Measurements from ENCODE around the gene B3GAT1.

B3GAT1 gene

DNA sequence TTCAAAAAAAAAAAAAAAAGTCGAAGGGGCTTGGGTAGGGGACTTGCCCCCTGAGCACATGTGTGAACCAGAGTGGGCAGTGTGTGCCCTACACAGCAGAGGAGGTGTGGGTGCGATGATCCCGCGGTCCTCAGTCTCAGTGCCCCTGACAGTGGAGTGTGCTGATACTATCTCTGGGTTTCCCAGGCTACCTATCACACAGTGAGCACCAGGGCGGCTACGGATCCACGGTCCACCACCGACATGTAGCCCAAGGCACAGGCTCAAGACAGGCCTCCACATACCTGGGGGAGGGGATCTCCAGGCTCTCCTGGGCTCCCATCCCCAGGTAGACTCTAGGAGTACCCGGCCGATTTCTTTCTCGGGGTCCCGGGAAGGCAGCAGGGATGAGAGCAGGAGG, 9.1 kb downstream of the B3GAT1 start:
- Histone ChIP-seq H3K9me3 (no peaks in the 10 kb centered on the region), H3K4me3 (ENCODE audit: low read depth, low read length) (no peak overlapping the region), H3K4me1 (no peaks in the 10 kb centered on the region), H3K27me3 (0 out of 2 replicates have a peak, but pooled peaks cover 4% of the 10 kb centered on the region), H3K36me3 (no peaks in the 10 kb centered on the region)
- no peak for DNase-seq
- TF ChIP-seq, protein P1, sequence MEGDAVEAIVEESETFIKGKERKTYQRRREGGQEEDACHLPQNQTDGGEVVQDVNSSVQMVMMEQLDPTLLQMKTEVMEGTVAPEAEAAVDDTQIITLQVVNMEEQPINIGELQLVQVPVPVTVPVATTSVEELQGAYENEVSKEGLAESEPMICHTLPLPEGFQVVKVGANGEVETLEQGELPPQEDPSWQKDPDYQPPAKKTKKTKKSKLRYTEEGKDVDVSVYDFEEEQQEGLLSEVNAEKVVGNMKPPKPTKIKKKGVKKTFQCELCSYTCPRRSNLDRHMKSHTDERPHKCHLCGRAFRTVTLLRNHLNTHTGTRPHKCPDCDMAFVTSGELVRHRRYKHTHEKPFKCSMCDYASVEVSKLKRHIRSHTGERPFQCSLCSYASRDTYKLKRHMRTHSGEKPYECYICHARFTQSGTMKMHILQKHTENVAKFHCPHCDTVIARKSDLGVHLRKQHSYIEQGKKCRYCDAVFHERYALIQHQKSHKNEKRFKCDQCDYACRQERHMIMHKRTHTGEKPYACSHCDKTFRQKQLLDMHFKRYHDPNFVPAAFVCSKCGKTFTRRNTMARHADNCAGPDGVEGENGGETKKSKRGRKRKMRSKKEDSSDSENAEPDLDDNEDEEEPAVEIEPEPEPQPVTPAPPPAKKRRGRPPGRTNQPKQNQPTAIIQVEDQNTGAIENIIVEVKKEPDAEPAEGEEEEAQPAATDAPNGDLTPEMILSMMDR (IDR thresholded peaks at IDR 0.05; ENCODE audit: low read depth, low read length): no peak

DNA sequence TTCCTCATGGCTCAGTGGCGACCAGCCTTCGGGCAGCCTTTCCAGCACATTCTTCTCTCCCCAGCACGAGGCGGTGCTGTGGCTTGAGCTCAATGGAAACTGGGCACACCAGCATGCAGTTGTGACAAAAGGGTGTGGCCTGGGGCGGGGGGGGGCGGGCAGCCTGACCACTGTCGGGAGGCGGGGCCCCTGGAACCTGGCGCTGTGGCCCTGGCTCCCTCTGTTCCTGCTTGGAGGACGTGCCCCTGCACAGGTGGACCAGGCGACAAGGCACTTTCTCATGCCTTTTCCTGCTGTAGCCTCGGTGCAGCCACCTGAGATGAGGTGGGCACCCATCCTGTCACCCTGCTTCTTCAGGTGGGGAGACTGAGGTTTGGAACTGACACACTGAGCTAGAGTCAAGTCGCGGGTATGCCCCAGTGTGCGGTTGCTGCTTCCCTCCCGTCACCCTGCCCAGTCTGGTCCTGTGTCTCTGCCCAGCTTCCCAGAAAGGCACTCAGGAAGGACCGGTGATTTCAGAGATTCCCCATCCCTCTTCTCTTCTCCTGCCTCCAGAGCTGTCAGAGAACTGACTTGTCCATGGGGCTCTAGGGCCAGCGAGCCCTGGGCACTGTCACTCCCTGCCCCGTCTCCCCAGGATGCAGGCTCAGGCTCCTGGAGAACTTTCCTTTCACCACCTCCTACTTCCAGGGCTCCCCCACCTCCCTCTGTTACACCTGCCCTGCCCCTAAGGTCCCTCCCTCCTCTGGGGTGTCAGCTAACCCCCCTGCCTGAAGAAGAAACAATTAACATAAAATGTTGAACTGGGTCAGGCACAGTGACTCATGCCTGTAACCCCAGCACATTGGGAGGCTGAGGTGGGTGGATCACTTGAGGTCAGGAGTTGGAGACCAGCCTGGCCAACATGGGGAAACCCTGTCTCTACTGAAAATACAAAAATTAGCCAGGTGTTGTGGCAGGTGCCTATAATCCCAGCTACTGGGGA, 9.9 kb downstream of the B3GAT1 start:
- 0 out of 2 replicates have a peak, but pooled peaks cover under 1% of the 10 kb centered on the region for H3K27me3 ChIP-seq
- DNase-seq: no peak

DNA sequence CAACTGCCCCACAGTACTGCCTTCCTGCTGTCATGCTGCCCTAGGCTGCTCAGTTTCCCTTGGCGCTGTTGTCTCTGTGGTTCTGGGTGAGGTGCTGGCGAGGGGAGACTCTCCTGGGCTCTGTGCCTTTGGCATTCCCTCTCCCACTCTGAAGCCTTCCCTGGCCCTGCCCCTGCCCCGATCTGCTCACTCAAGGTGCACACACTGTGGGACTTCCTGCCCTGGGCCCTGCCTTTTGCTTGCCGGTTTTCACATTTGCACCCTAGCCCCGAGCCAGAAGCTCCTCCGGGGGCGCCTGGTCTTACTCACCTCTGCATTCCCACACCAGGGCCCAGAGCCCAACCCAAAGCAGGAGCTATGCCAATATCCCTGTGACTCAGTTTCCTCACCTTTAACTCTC, 12.0 kb downstream of the B3GAT1 start:
- Histone ChIP-seq H3K36me3 (no peaks in the 10 kb centered on the region), H3K4me1 (no peaks in the 10 kb centered on the region), H3K9me3 (no peaks in the 10 kb centered on the region), H3K27me3 (no peaks in the 10 kb centered on the region), H3K4me3 (ENCODE audit: low read depth, low read length) (no peak overlapping the region)
- TF ChIP-seq, protein P1 (IDR thresholded peaks at IDR 0.05; ENCODE audit: low read depth, low read length): no peak
- DNase-seq: no peak

More for the DNA sequence above, 9.9 kb downstream of the B3GAT1 start:
- Histone ChIP-seq H3K4me1 (no peaks in the 10 kb centered on the region), H3K36me3 (no peaks in the 10 kb centered on the region), H3K4me3 (ENCODE audit: low read depth, low read length) (no peak overlapping the region), H3K9me3 (no peaks in the 10 kb centered on the region)
- TF ChIP-seq, protein P1 (IDR thresholded peaks at IDR 0.05; ENCODE audit: low read depth, low read length): no peak

DNA sequence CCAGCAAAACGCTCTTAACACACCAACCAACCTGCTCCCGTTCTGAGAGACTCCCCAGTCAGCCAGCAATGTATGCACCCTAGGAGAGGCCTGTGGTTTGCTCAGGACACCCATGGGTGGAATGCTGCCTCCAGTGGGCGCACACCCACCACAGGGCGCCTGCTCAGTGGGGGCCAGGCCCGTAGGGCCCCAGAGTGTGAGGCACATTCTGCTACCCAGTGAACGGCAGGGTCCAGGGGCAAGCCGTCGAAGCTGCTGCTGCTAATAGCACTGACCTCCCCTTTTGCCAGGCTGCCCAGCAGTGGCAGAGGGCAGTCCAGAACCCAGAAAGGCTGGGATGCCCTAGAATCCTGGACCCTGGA, 12.8 kb downstream of the B3GAT1 start:
- no peak overlapping the region for H3K4me3 ChIP-seq (ENCODE audit: low read depth, low read length)
- DNase-seq: no peak
- no peaks in the 10 kb centered on the region for H3K36me3 ChIP-seq
- H3K27me3 ChIP-seq: no peaks in the 10 kb centered on the region
- TF ChIP-seq, protein P1 (IDR thresholded peaks at IDR 0.05; ENCODE audit: low read depth, low read length): no peak
- H3K9me3 ChIP-seq: no peaks in the 10 kb centered on the region
- H3K4me1 ChIP-seq: no peaks in the 10 kb centered on the region

- no peaks in the 10 kb centered on the region for H3K9me3 ChIP-seq
- no peaks in the 10 kb centered on the region; the same call in 1 of the 2 replicates for H3K4me1 ChIP-seq
These were observed 13.3 kb downstream of the B3GAT1 start for GRCh38 chr11:134398644-134399292.

More at GRCh38 chr11:134398644-134399292, 13.3 kb downstream of the B3GAT1 start:
- H3K4me3 ChIP-seq (ENCODE audit: low read depth, low read length): no peak overlapping the region
- H3K36me3 ChIP-seq: no peaks in the 10 kb centered on the region
- TF ChIP-seq, protein P1 (IDR thresholded peaks at IDR 0.05; ENCODE audit: low read depth, low read length): no peak
- no peak for DNase-seq
- H3K27me3 ChIP-seq: no peaks in the 10 kb centered on the region
